ENCODE data around the gene ELL.

- TF ChIP-seq CTCF (IDR thresholded peaks at IDR 0.05; ENCODE audit: low read depth, low read length) (no peak), EZH2phosphoT487 (IDR thresholded peaks at IDR 0.05; ENCODE audit: low read depth) (no peak)
These were observed 46.0 kb downstream of the ELL start for GRCh38 chr19:18475762-18476331.
